SK-N-SH (cell line): ENCODE data around the gene NTSR1.

ENCODE experiments used
- CHD2 ChIP-seq: fragments of 150-350 bp; IDR thresholded peaks from 2 replicates; pipeline ENCODE4 v1.6.1; 2018; ENCODE audit warnings: low read length; ENCODE audit not compliant: partially characterized antibody
- CTCF ChIP-seq: fragments of 200-600 bp; sonication (generic); IDR thresholded peaks from 2 replicates; pipeline ENCODE4 v1.6.1; 2017; ENCODE audit warnings: antibody characterized with exemption, mild to moderate bottlenecking, moderate library complexity
- EZH2phosphoT487 ChIP-seq: fragments of 200-600 bp; sonication (generic); IDR thresholded peaks from 2 replicates; pipeline ENCODE4 v1.6.1; 2017; ENCODE audit warnings: low read depth, mixed run types, mild to moderate bottlenecking, antibody characterized with exemption, moderate library complexity, borderline replicate concordance
- GABPA ChIP-seq: IDR thresholded peaks from 2 replicates; pipeline ENCODE4 v1.4.0; 2012; ENCODE audit warnings: low read depth, mild to moderate bottlenecking
- MAX ChIP-seq: IDR thresholded peaks from 2 replicates; pipeline ENCODE4 v1.4.0; 2012; ENCODE audit warnings: low read depth
- NRF1 ChIP-seq: IDR thresholded peaks from 2 replicates; pipeline ENCODE4 v1.6.1; 2012; ENCODE audit warnings: low read depth, mild to moderate bottlenecking, low read length
- PBX3 ChIP-seq: IDR thresholded peaks from 2 replicates; pipeline ENCODE4; 2012
- POLR2AphosphoS5 ChIP-seq: IDR thresholded peaks from 2 replicates; pipeline ENCODE4 v1.6.1; 2012; ENCODE audit warnings: low read depth, low read length
- REST ChIP-seq: IDR thresholded peaks from 2 replicates; pipeline ENCODE4 v1.6.1; 2012; ENCODE audit warnings: mild to moderate bottlenecking, low read depth, low read length, moderate library complexity
- TAF1 ChIP-seq: IDR thresholded peaks from 2 replicates; pipeline ENCODE4 v1.6.1; 2012; ENCODE audit warnings: low read depth, mild to moderate bottlenecking, low read length, moderate library complexity, borderline replicate concordance
- TCF12 ChIP-seq: IDR thresholded peaks from 2 replicates; pipeline ENCODE4 v1.4.0; 2012
- USF1 ChIP-seq: IDR thresholded peaks from 2 replicates; pipeline ENCODE4 v1.4.0; 2012; ENCODE audit warnings: low read depth, borderline replicate concordance
- USF2 ChIP-seq: fragments of 150-350 bp; IDR thresholded peaks from 2 replicates; pipeline ENCODE4 v1.6.1; 2017; ENCODE audit warnings: antibody characterized with exemption, low read length, low read depth, borderline replicate concordance
- ZBTB33 ChIP-seq: IDR thresholded peaks from 2 replicates; pipeline ENCODE4 v1.4.0; 2012; ENCODE audit warnings: low read depth, borderline replicate concordance

GRCh38 chr20:62726716-62727583 is 18.3 kb downstream of the NTSR1 start:
- TF ChIP-seq REST (no peak), PBX3 (no peak), MAX (no peak), CTCF (no peak), TCF12 (no peak), USF2 (no peak), ZBTB33 (no peak), USF1 (no peak), POLR2AphosphoS5 (no peak), GABPA (no peak), TAF1 (no peak), NRF1 (no peak), CHD2 (no peak), EZH2phosphoT487 (no peak)
